GM12878 (cell line): Measurements from ENCODE around the gene MYBBP1A. TPM values are rescaled to one million over a fixed set of nuclear protein-coding genes. Genes with fewer than 3 reads are reported as not detected.
A peak's percentile ranks its signal among the peaks of the same experiment; 100 is the strongest.

Experiments used
- ATAC-seq: fragments of 200-7000 bp; cut with Tn5 transposase; 3 replicates; pipeline ENCODE4 v1.9.1; 2020; ENCODE audit warnings: mild to moderate bottlenecking, moderate library complexity
- BruUV-seq: library from RNA; stranded (reverse); fragments of 400-500 nt; replicated peaks from 2 replicates; lab custom pipeline; 2021; lab: Mats Ljungman, UMichigan
- CTCF ChIA-PET: fragments of 300-600 bp; sonication (Branson Sonifier 250); formaldehyde crosslinking; extraction: SDS; loops from one replicate; lab custom pipeline; 2021; ENCODE audit warnings: inconsistent platforms; lab: Yijun Ruan, JAX
- POLR2A ChIA-PET: fragments of 350-600 bp; formaldehyde crosslinking; extraction: SDS; loops from one replicate; lab custom pipeline; 2021; ENCODE audit warnings: inconsistent platforms; lab: Charles Lee
- RAD21 ChIA-PET: fragments of 300-600 bp; sonication (Branson Sonifier 250); formaldehyde crosslinking; loops from one replicate; lab custom pipeline; 2023; ENCODE audit warnings: antibody characterized with exemption; ENCODE audit not compliant: unreplicated experiment; lab: Charles Lee
- SMC1A ChIA-PET: fragments of 300-600 bp; sonication (Branson Sonifier 250); formaldehyde crosslinking; loops from one replicate; lab custom pipeline; 2023; ENCODE audit not compliant: unreplicated experiment, uncharacterized antibody; lab: Charles Lee
- DNase-seq: peaks from one replicate; pipeline ENCODE4 v3.0.0-alpha.2; 2011; ENCODE audit warnings: low read depth, low spot score
- FAIRE-seq: peaks from 3 replicates; lab custom pipeline; 2011; peaks lifted over from hg19 to GRCh38; lab: Jason Lieb, UNC
- H2AFZ ChIP-seq: 2 replicates; pipeline ENCODE4 v1.6.0; 2011; ENCODE audit warnings: low read depth, low read length, control low read depth; ENCODE audit not compliant: control insufficient read depth
- H3K27ac ChIP-seq: 2 replicates; pipeline ENCODE4 v1.5.1; 2011; ENCODE audit warnings: control low read depth; ENCODE audit not compliant: control insufficient read depth, insufficient read depth
- H3K27me3 ChIP-seq, 2 experiments: replicated peaks in 1 of 2; 2 replicates each; pipeline versions ENCODE4 v1.6.0 to v1.6.1; 2011; ENCODE audit warnings: low read length in 1 of 2; ENCODE audit not compliant: control insufficient read depth in 2 of 2, insufficient read depth in 2 of 2
- H3K36me3 ChIP-seq, 2 experiments: 2 replicates each; pipeline ENCODE4 v1.5.1; 2011; ENCODE audit warnings: low read length in 1 of 2; ENCODE audit not compliant: control insufficient read depth in 2 of 2, insufficient read depth in 2 of 2
- H3K4me1 ChIP-seq: 2 replicates; pipeline ENCODE4 v1.6.1; 2011; ENCODE audit warnings: mild to moderate bottlenecking, low read length, moderate library complexity, mixed read lengths; ENCODE audit not compliant: control insufficient read depth, insufficient read depth
- H3K4me2 ChIP-seq: 2 replicates; pipeline ENCODE4 v1.6.0; 2011; ENCODE audit warnings: control low read depth; ENCODE audit not compliant: control insufficient read depth, insufficient read depth
- H3K4me3 ChIP-seq: fragments of 200-600 bp; sonication (generic); 2 replicates; pipeline ENCODE4 v1.5.1; 2016
- H3K79me2 ChIP-seq: 2 replicates; pipeline ENCODE4 v1.6.0; 2011; ENCODE audit warnings: low read length; ENCODE audit not compliant: control insufficient read depth, insufficient read depth
- H3K9ac ChIP-seq: 2 replicates; pipeline ENCODE4 v1.8.0; 2011; ENCODE audit warnings: low read length, control low read depth, mixed read lengths; ENCODE audit not compliant: control insufficient read depth, insufficient read depth
- H3K9me3 ChIP-seq: replicated peaks from 3 replicates; pipeline ENCODE4 v1.5.1; 2011; ENCODE audit warnings: mild to moderate bottlenecking, low read length; ENCODE audit not compliant: control insufficient read depth, insufficient read depth
- H4K20me1 ChIP-seq: 2 replicates; pipeline ENCODE4 v1.6.0; 2011; ENCODE audit not compliant: control insufficient read depth, insufficient read depth
- BMI1 ChIP-seq: fragments of 450-650 bp; IDR thresholded peaks from 2 replicates; pipeline ENCODE4 v1.6.1; 2016; ENCODE audit warnings: mild to moderate bottlenecking, moderate library complexity, borderline replicate concordance
- CHD4 ChIP-seq: fragments of 200-600 bp; sonication (generic); IDR thresholded peaks from 2 replicates; pipeline ENCODE4 v1.6.1; 2016; ENCODE audit warnings: mild to moderate bottlenecking
- CREM ChIP-seq: IDR thresholded peaks from 2 replicates; pipeline ENCODE4 v1.6.1; 2014; ENCODE audit warnings: antibody characterized with exemption, low read depth
- KDM1A ChIP-seq: fragments of 200-600 bp; sonication (generic); IDR thresholded peaks from 2 replicates; pipeline ENCODE4 v1.6.1; 2016; ENCODE audit warnings: borderline replicate concordance
- LARP7 ChIP-seq: fragments of 450-650 bp; IDR thresholded peaks from 2 replicates; pipeline ENCODE4 v1.6.1; 2017; ENCODE audit warnings: mild to moderate bottlenecking
- MXI1 ChIP-seq: fragments of 150-350 bp; IDR thresholded peaks from 2 replicates; pipeline ENCODE4 v1.6.1; 2011; ENCODE audit warnings: low read depth, mild to moderate bottlenecking, inconsistent platforms, low read length, improper control_type of control experiment
- RELA ChIP-seq: fragments of 450-650 bp; IDR thresholded peaks from 2 replicates; pipeline ENCODE4 v1.8.0; 2014; ENCODE audit warnings: borderline replicate concordance; ENCODE audit not compliant: partially characterized antibody
- RELB ChIP-seq: fragments of 450-650 bp; IDR thresholded peaks from 2 replicates; pipeline ENCODE4 v1.6.1; 2017; ENCODE audit warnings: low read depth, mild to moderate bottlenecking, moderate library complexity
- RFX5 ChIP-seq: IDR thresholded peaks from 2 replicates; pipeline ENCODE4 v1.6.1; 2011; ENCODE audit warnings: low read depth, low read length, improper control_type of control experiment
- SKIL ChIP-seq: fragments of 450-650 bp; IDR thresholded peaks from 2 replicates; pipeline ENCODE4 v1.6.1; 2017; ENCODE audit warnings: mild to moderate bottlenecking, low read depth, inconsistent platforms; ENCODE audit not compliant: poor library complexity, severe bottlenecking
- SP1 ChIP-seq: IDR thresholded peaks from one replicate; pipeline ENCODE4 v1.6.1; 2011; ENCODE audit warnings: low read depth, low read length
- SPI1 ChIP-seq: IDR thresholded peaks from 2 replicates; pipeline ENCODE4 v1.6.1; 2011; ENCODE audit warnings: low read depth, mild to moderate bottlenecking, low read length, moderate library complexity, borderline replicate concordance; ENCODE audit not compliant: insufficient read depth
- TARDBP ChIP-seq: IDR thresholded peaks from 2 replicates; pipeline ENCODE4 v1.6.1; 2016; ENCODE audit warnings: borderline replicate concordance
- WRNIP1 ChIP-seq: IDR thresholded peaks from 2 replicates; pipeline ENCODE4 v1.6.1; 2011; ENCODE audit warnings: low read depth, low read length, improper control_type of control experiment, borderline replicate concordance
- YBX1 ChIP-seq: fragments of 450-650 bp; IDR thresholded peaks from 2 replicates; pipeline ENCODE4 v1.6.1; 2016; ENCODE audit warnings: antibody characterized with exemption
- ZBED1 ChIP-seq: IDR thresholded peaks from 2 replicates; pipeline ENCODE4 v1.6.1; 2016; ENCODE audit warnings: borderline replicate concordance
- WGBS: methylation state at CpG from one replicate; pipeline ENCODE4 v1.1.6; 2016; ENCODE audit warnings: low lambda C conversion rate; ENCODE audit not compliant: insufficient replicate concordance, insufficient coverage; ENCODE audit errors: missing lambda C conversion rate; 5-methylcytosine and 5-hydroxymethylcytosine counted together
- in situ Hi-C: fragments of 300-500 bp; cut with MboI; formaldehyde crosslinking; loops from 9 replicates; pipeline ENCODE4 v1.14.3; 2018; ENCODE audit warnings: mixed read lengths
- intact Hi-C: fragments of 100-400 bp; cut with micrococcal nuclease; formaldehyde crosslinking; loops from one replicate; pipeline ENCODE4 v1.14.2; 2022; ENCODE audit not compliant: unreplicated experiment
- polyA plus RNA-seq, 11 experiments: library from polyadenylated mRNA; depleted of rRNA in 4 of 11; unstranded in 6 of 11; stranded (reverse) in 5 of 11; fragments of >200 nt; fragmentation: Nextera tagmentation in 4 of 11; fragmentation: Illumina TruSeq in 1 of 11; extraction: Ambion mirVana in 4 of 11; extraction: Trizol in 1 of 11; gene quantifications; 1 replicate in 1 of 11; 2 replicates in 10 of 11; pipeline versions ENCODE4 v1.2.1 to v1.2.3, GENCODE V29; 2011 to 2016; ENCODE audit warnings: inconsistent platforms in 2 of 11, missing spikeins in 2 of 11, low read depth in 1 of 11
- total RNA-seq, 4 experiments: library from RNA; depleted of rRNA in 3 of 4; stranded (reverse); fragments of >200 nt in 3 of 4; fragmentation: Illumina TruSeq in 1 of 4; extraction: Trizol in 1 of 4; gene quantifications; 2 replicates each; pipeline versions ENCODE4 v1.2.1 to v1.2.3, GENCODE V29; 2013 to 2021

MYBBP1A gene
- total and polyA plus RNA-seq, 10 of the 15 experiments (the other 5 are each of a cell fraction or from before 2014, with no cell fraction given): 2.5 to 121 (median 71.6) TPM

GRCh38 chr17:4536742-4537411, 18.3 kb downstream of the MYBBP1A start:
- H4K20me1 ChIP-seq: no peaks in the 10 kb centered on the region
- no peak overlapping the region for H3K9ac ChIP-seq
- SMC1A ChIA-PET: no interaction called here
- WGBS: 65% methylated on average over 18 of the region's 18 CpGs
- no peak overlapping the region for H3K4me3 ChIP-seq
- no peak overlapping the region for H3K4me2 ChIP-seq
- no peak overlapping the region for H2AFZ ChIP-seq
- no peak overlapping the region for H3K27ac ChIP-seq
- RAD21 ChIA-PET: no interaction called here
- intact Hi-C loops: no loop called here
- in situ Hi-C loops: no loop called here
- no peaks in the 10 kb centered on the region for H3K9me3 ChIP-seq
- no peak for FAIRE-seq
- DNase-seq: no peak
- H3K79me2 ChIP-seq: no peaks in the 10 kb centered on the region
- no peaks in the 10 kb centered on the region for H3K4me1 ChIP-seq
- POLR2A ChIA-PET: no interaction called here
- TSS peak; percentile 21 for BruUV-seq
- CTCF ChIA-PET: interaction anchor here (1.7 kb wide), 1 partner anchor 30 kb away, joined by 4 read pairs; no protein-coding TSS in a partner anchor
- H3K36me3 ChIP-seq: peaks cover 0 to 24% of the 10 kb centered on the region in 2 experiments; a peak in 3 of 4 replicates
- ATAC-seq: no peak
- no peak for TF ChIP-seq TARDBP
- TF ChIP-seq CHD4: no peak
- TF ChIP-seq CREM: no peak
- no peak for TF ChIP-seq ZBED1
- no peak for TF ChIP-seq BMI1
- no peak for TF ChIP-seq MXI1
- no peak for TF ChIP-seq SPI1
- TF ChIP-seq YBX1: no peak
- TF ChIP-seq RELB: no peak
- no peak for TF ChIP-seq RELA
- no peak for TF ChIP-seq LARP7
- TF ChIP-seq RFX5: no peak
- no peak for TF ChIP-seq WRNIP1
- no peak for TF ChIP-seq SP1
- no peak for TF ChIP-seq SKIL
- TF ChIP-seq KDM1A: no peak
- TF ChIP-seq, all 136 proteins: peak for 0
- no peaks in the 10 kb centered on the region for H3K27me3 ChIP-seq
